Measurements from ENCODE around the gene GLRX. TPM values are rescaled to one million over a fixed set of nuclear protein-coding genes. Genes with fewer than 3 reads are reported as not detected.

Gene GLRX
- total and polyA plus RNA-seq, 2 of the 13 experiments (the other 11 are each of a cell fraction or from before 2014, with no cell fraction given) = 63.8 to 499 TPM

- TF ChIP-seq AHDC1 (CRISPR knock-in tag; IDR thresholded peaks at IDR 0.05; ENCODE audit: borderline replicate concordance) (peak; percentile 90; the same call in 1 of the 2 replicates), PRDM10 (CRISPR knock-in tag; IDR thresholded peaks at IDR 0.05; ENCODE audit: low read depth) (peak; percentile 22; the same call in 1 of the 2 replicates), MXI1 (IDR thresholded peaks at IDR 0.05; ENCODE audit: borderline replicate concordance, low read depth, low read length) (0 out of 3 replicates have a peak, but pooled peaks have one; percentile 55), TRIM24 (CRISPR knock-in tag; IDR thresholded peaks at IDR 0.05) (no peak), THRA (CRISPR knock-in tag; IDR thresholded peaks at IDR 0.05; ENCODE audit: borderline replicate concordance) (peak; percentile 75), MTA1 (CRISPR knock-in tag; IDR thresholded peaks at IDR 0.05; ENCODE audit: borderline replicate concordance) (peak; percentile 93), TIGD3 (CRISPR knock-in tag; IDR thresholded peaks at IDR 0.05; ENCODE audit: borderline replicate concordance) (no peak), IRF9 (CRISPR knock-in tag; IDR thresholded peaks at IDR 0.05; ENCODE audit: borderline replicate concordance) (peak; percentile 53; the same call in 1 of the 2 replicates), GPN1 (CRISPR knock-in tag; IDR thresholded peaks at IDR 0.05; ENCODE audit: borderline replicate concordance) (no peak), ASH2L (IDR thresholded peaks at IDR 0.05; ENCODE audit: insufficient read length, low read depth, low read length) (peak; percentile 41), HHEX (CRISPR knock-in tag; IDR thresholded peaks at IDR 0.05) (0 out of 2 replicates have a peak, but pooled peaks have one; percentile 43), EHMT2 (IDR thresholded peaks at IDR 0.05; ENCODE audit: borderline replicate concordance, low read depth, low read length) (peak; percentile 22; the same call in 1 of the 2 replicates), CREM (IDR thresholded peaks at IDR 0.05) (no peak), CREM (CRISPR knock-in tag; IDR thresholded peaks at IDR 0.05) (no peak)
Measured at GRCh38 chr5:95857185-95857945, 34.8 kb upstream of the GLRX start (continued).

Data from HepG2 (cell line).